Vagina (tissue), 2 donors: ENCODE measurements around the gene FOXO1. TPM values are rescaled to one million over a fixed set of nuclear protein-coding genes. Genes with fewer than 3 reads are reported as not detected.

Experiments used
- DNase-seq, 2 donors: peaks; one replicate each; pipeline ENCODE4 v3.0.0-alpha.2; 2017; ENCODE audit errors: extremely low spot score in 2 of 2
- H3K27ac ChIP-seq: fragments of 200-600 bp; sonication (generic); one replicate; pipeline ENCODE4 v1.5.1; 2019
- H3K27me3 ChIP-seq: fragments of 200-600 bp; sonication (generic); one replicate; pipeline ENCODE4 v1.5.1; 2019
- H3K36me3 ChIP-seq, 2 donors: fragments of 200-600 bp; sonication (generic); one replicate each; pipeline ENCODE4 v1.5.1; 2017 to 2019
- H3K4me1 ChIP-seq: fragments of 200-600 bp; sonication (generic); one replicate; pipeline ENCODE4 v1.5.1; 2019
- H3K4me3 ChIP-seq, 2 donors: fragments of 200-600 bp; sonication (generic); 1 replicate in 1 of 2; 2 replicates in 1 of 2; pipeline ENCODE4 v1.5.1; 2016 to 2019
- H3K9me3 ChIP-seq: fragments of 200-600 bp; sonication (generic); one replicate; pipeline ENCODE4 v1.5.1; 2019
- CTCF ChIP-seq, 3 experiments: fragments of 450-650 bp in 2 of 3; fragments of 200-600 bp in 1 of 3; sonication (generic) in 1 of 3; IDR thresholded peaks; one replicate each; pipeline ENCODE4 v1.5.1; 2017 to 2019; ENCODE audit warnings: antibody characterized with exemption in 3 of 3, mild to moderate bottlenecking in 2 of 3, moderate library complexity in 2 of 3
- POLR2A ChIP-seq, 2 donors: fragments of 450-650 bp; IDR thresholded peaks; one replicate each; pipeline ENCODE4 v1.6.1; 2017; ENCODE audit warnings: antibody characterized with exemption in 2 of 2, mild to moderate bottlenecking in 2 of 2, moderate library complexity in 2 of 2
- POLR2AphosphoS5 ChIP-seq, 2 donors: sonication (generic); formaldehyde crosslinking; IDR thresholded peaks; one replicate each; pipeline ENCODE4 v1.9.0; 2017; ENCODE audit warnings: antibody characterized with exemption in 2 of 2, mild to moderate bottlenecking in 2 of 2, low read depth in 1 of 2; ENCODE audit not compliant: insufficient read depth in 1 of 2
- intact Hi-C: fragments of 100-400 bp; cut with DNase I; formaldehyde crosslinking; loops from one replicate; pipeline ENCODE4 v1.15.1; 2023
- total RNA-seq: library from RNA; depleted of rRNA; stranded (reverse); fragments of >200 nt; gene quantifications from one replicate; pipeline ENCODE4 v1.2.3, GENCODE V29; 2016

FOXO1 gene
- total RNA-seq, 1 donor from 2014 or later, result 64.1 TPM

- no peak for TF ChIP-seq POLR2A (IDR thresholded peaks at IDR 0.05)
- TF ChIP-seq POLR2AphosphoS5 (IDR thresholded peaks at IDR 0.05; ENCODE audit: insufficient read depth in 1 of 2, low read depth in 1 of 2), result no peak
- no peak for TF ChIP-seq CTCF (IDR thresholded peaks at IDR 0.05)
- no peaks in the 10 kb centered on the region for H3K27me3 ChIP-seq
These were observed 146.8 kb downstream of the FOXO1 start for GRCh38 chr13:40519637-40520036.

GRCh38 chr13:40518481-40518882, 148.0 kb downstream of the FOXO1 start:
- no peak overlapping the region for H3K27ac ChIP-seq
- H3K4me1 ChIP-seq, result no peaks in the 10 kb centered on the region
- intact Hi-C loops, result no loop called here
- H3K4me3 ChIP-seq, result no peak overlapping the region
- TF ChIP-seq POLR2A (IDR thresholded peaks at IDR 0.05) (no peak), POLR2AphosphoS5 (IDR thresholded peaks at IDR 0.05; ENCODE audit: insufficient read depth in 1 of 2, low read depth in 1 of 2) (no peak), CTCF (IDR thresholded peaks at IDR 0.05) (no peak)
- no peaks in the 10 kb centered on the region for H3K27me3 ChIP-seq
- no peak for DNase-seq
- no peaks in the 10 kb centered on the region for H3K9me3 ChIP-seq
- H3K36me3 ChIP-seq, result no peaks in the 10 kb centered on the region

More at GRCh38 chr13:40519637-40520036, 146.8 kb downstream of the FOXO1 start:
- Histone ChIP-seq H3K27ac (no peak overlapping the region), H3K4me3 (no peak overlapping the region), H3K4me1 (no peaks in the 10 kb centered on the region), H3K36me3 (no peaks in the 10 kb centered on the region), H3K9me3 (no peaks in the 10 kb centered on the region)
- intact Hi-C loops, result no loop called here
- DNase-seq, result no peak

- no peak for DNase-seq
- TF ChIP-seq CTCF (IDR thresholded peaks at IDR 0.05), result no peak
- TF ChIP-seq POLR2AphosphoS5 (IDR thresholded peaks at IDR 0.05; ENCODE audit: insufficient read depth in 1 of 2, low read depth in 1 of 2), result no peak
- TF ChIP-seq POLR2A (IDR thresholded peaks at IDR 0.05), result no peak
- intact Hi-C loops, result no loop called here
- H3K36me3 ChIP-seq, result no peaks in the 10 kb centered on the region
- H3K9me3 ChIP-seq, result no peaks in the 10 kb centered on the region
- H3K27me3 ChIP-seq, result no peaks in the 10 kb centered on the region
- H3K4me3 ChIP-seq, result no peak overlapping the region
- H3K4me1 ChIP-seq, result no peaks in the 10 kb centered on the region
- H3K27ac ChIP-seq, result no peak overlapping the region
These were observed 148.7 kb downstream of the FOXO1 start for GRCh38 chr13:40517486-40518480.

GRCh38 chr13:40515702-40516101, 150.7 kb downstream of the FOXO1 start:
- DNase-seq, result no peak
- TF ChIP-seq CTCF (IDR thresholded peaks at IDR 0.05), result no peak
- no peak for TF ChIP-seq POLR2AphosphoS5 (IDR thresholded peaks at IDR 0.05; ENCODE audit: insufficient read depth in 1 of 2, low read depth in 1 of 2)
- TF ChIP-seq POLR2A (IDR thresholded peaks at IDR 0.05), result no peak
- no peaks in the 10 kb centered on the region for H3K36me3 ChIP-seq
- no peaks in the 10 kb centered on the region for H3K9me3 ChIP-seq
- H3K4me1 ChIP-seq, result no peaks in the 10 kb centered on the region
- intact Hi-C loops, result no loop called here
- no peaks in the 10 kb centered on the region for H3K27me3 ChIP-seq
- no peak overlapping the region for H3K4me3 ChIP-seq
- H3K27ac ChIP-seq, result no peak overlapping the region

GRCh38 chr13:40514802-40515201, 151.6 kb downstream of the FOXO1 start:
- intact Hi-C loops, result no loop called here
- no peak for DNase-seq

More at GRCh38 chr13:40514802-40515201, 151.6 kb downstream of the FOXO1 start:
- Histone ChIP-seq H3K27ac (no peak overlapping the region), H3K36me3 (no peaks in the 10 kb centered on the region), H3K4me3 (no peak overlapping the region), H3K27me3 (no peaks in the 10 kb centered on the region), H3K9me3 (no peaks in the 10 kb centered on the region), H3K4me1 (no peaks in the 10 kb centered on the region)
- TF ChIP-seq POLR2AphosphoS5 (IDR thresholded peaks at IDR 0.05; ENCODE audit: insufficient read depth in 1 of 2, low read depth in 1 of 2), result no peak
- TF ChIP-seq POLR2A (IDR thresholded peaks at IDR 0.05), result no peak
- no peak for TF ChIP-seq CTCF (IDR thresholded peaks at IDR 0.05)
